GM10266 (cell line): Measurements from ENCODE around the gene GRIK4.
"Not testable (repeated sequence)": the region's sequence is repeated elsewhere in the genome, so short reads cannot be mapped to it uniquely, and the experiment has no call there.

Source experiments
- DNase-seq: peaks from one replicate; pipeline ENCODE4 v3.0.0; 2012; ENCODE audit errors: extremely low spot score
- CTCF ChIP-seq: IDR thresholded peaks from 2 replicates; pipeline ENCODE4 v1.5.1; 2012; ENCODE audit warnings: mild to moderate bottlenecking, low read depth; ENCODE audit not compliant: control insufficient read depth, insufficient read depth; ENCODE audit errors: missing control alignments

Gene GRIK4

GRCh38 chr11:121018746-121019145, 507.2 kb downstream of the GRIK4 start:
- no peak for TF ChIP-seq CTCF
- DNase-seq = no peak

- DNase-seq = not testable (repeated sequence)
These were observed 510.2 kb downstream of the GRIK4 start for GRCh38 chr11:121021718-121022117.

GRCh38 chr11:121023848-121024751, 512.6 kb downstream of the GRIK4 start, which contains the start of gene TBCEL:
TSS of gene TBCEL (plus strand) at chr11:121024102. CDS start at chr11:121045691, 21,589 bp downstream.
- TF ChIP-seq CTCF = no peak
- DNase-seq = peak; percentile 98

GRCh38 chr11:121024989-121025388, 513.4 kb downstream of the GRIK4 start:
- TF ChIP-seq CTCF = no peak
- peak; percentile 33 for DNase-seq

GRCh38 chr11:121029153-121029552, 517.6 kb downstream of the GRIK4 start:
- DNase-seq = no peak
- no peak for TF ChIP-seq CTCF

- no peak for TF ChIP-seq CTCF
- no peak for DNase-seq
These were observed 518.4 kb downstream of the GRIK4 start for GRCh38 chr11:121029813-121030445.

- no peak for DNase-seq
- no peak for TF ChIP-seq CTCF
These were observed 519.6 kb downstream of the GRIK4 start for GRCh38 chr11:121031167-121031566.

- DNase-seq = not testable (repeated sequence)
These were observed 520.1 kb downstream of the GRIK4 start for GRCh38 chr11:121031648-121032047.
